ENCODE results near the gene SNRNP35. TPM values are rescaled to one million over a fixed set of nuclear protein-coding genes. Genes with fewer than 3 reads are reported as not detected.

The SNRNP35 gene
- total RNA-seq, 1 donor from 2014 or later: 18.8 TPM

- Mint-ChIP-seq H3K27ac (ENCODE audit: unreplicated experiment) (no peak overlapping the region), H3K4me3 (ENCODE audit: unreplicated experiment) (no peak overlapping the region), H3K36me3 (ENCODE audit: low read depth, unreplicated experiment) (peaks cover 10% of the 10 kb centered on the region), H3K4me1 (ENCODE audit: unreplicated experiment) (peaks cover 7% of the 10 kb centered on the region), H3K27me3 (ENCODE audit: unreplicated experiment) (peaks cover 6% of the 10 kb centered on the region), H3K9me3 (ENCODE audit: unreplicated experiment) (no peaks in the 10 kb centered on the region)
- DNase-seq (ENCODE audit: low spot score): no peak
- no peak for TF ChIP-seq CTCF (IDR thresholded peaks at IDR 0.05; ENCODE audit: unreplicated experiment)
Observed at GRCh38 chr12:123485756-123486155, 27.8 kb downstream of the SNRNP35 start.

- Mint-ChIP-seq H3K27me3 (ENCODE audit: unreplicated experiment) (peaks cover 6% of the 10 kb centered on the region), H3K27ac (ENCODE audit: unreplicated experiment) (no peak overlapping the region), H3K4me3 (ENCODE audit: unreplicated experiment) (no peak overlapping the region), H3K36me3 (ENCODE audit: low read depth, unreplicated experiment) (peaks cover 10% of the 10 kb centered on the region), H3K4me1 (ENCODE audit: unreplicated experiment) (peaks cover 7% of the 10 kb centered on the region), H3K9me3 (ENCODE audit: unreplicated experiment) (no peaks in the 10 kb centered on the region)
- no peak for DNase-seq (ENCODE audit: low spot score)
- no peak for TF ChIP-seq CTCF (IDR thresholded peaks at IDR 0.05; ENCODE audit: unreplicated experiment)
Observed at GRCh38 chr12:123487428-123487827, 29.5 kb downstream of the SNRNP35 start.

- H3K36me3 Mint-ChIP-seq (ENCODE audit: low read depth, unreplicated experiment): peaks cover 15% of the 10 kb centered on the region
- no peak for TF ChIP-seq CTCF (IDR thresholded peaks at IDR 0.05; ENCODE audit: unreplicated experiment)
- no peak overlapping the region for H3K27ac Mint-ChIP-seq (ENCODE audit: unreplicated experiment)
- H3K4me3 Mint-ChIP-seq (ENCODE audit: unreplicated experiment): no peak overlapping the region
- DNase-seq (ENCODE audit: low spot score): no peak
- peaks cover 5% of the 10 kb centered on the region for H3K27me3 Mint-ChIP-seq (ENCODE audit: unreplicated experiment)
- peaks cover 7% of the 10 kb centered on the region for H3K4me1 Mint-ChIP-seq (ENCODE audit: unreplicated experiment)
- H3K9me3 Mint-ChIP-seq (ENCODE audit: unreplicated experiment): no peaks in the 10 kb centered on the region
Observed at GRCh38 chr12:123488539-123489230, 30.7 kb downstream of the SNRNP35 start.

- Mint-ChIP-seq H3K4me1 (ENCODE audit: unreplicated experiment) (peaks cover 2% of the 10 kb centered on the region), H3K4me3 (ENCODE audit: unreplicated experiment) (no peak overlapping the region), H3K36me3 (ENCODE audit: low read depth, unreplicated experiment) (peaks cover 8% of the 10 kb centered on the region), H3K27me3 (ENCODE audit: unreplicated experiment) (peaks cover 2% of the 10 kb centered on the region), H3K27ac (ENCODE audit: unreplicated experiment) (no peak overlapping the region), H3K9me3 (ENCODE audit: unreplicated experiment) (no peaks in the 10 kb centered on the region)
- no peak for TF ChIP-seq CTCF (IDR thresholded peaks at IDR 0.05; ENCODE audit: unreplicated experiment)
- DNase-seq (ENCODE audit: low spot score): no peak
Observed at GRCh38 chr12:123489580-123489979, 31.6 kb downstream of the SNRNP35 start.

- no peak for DNase-seq (ENCODE audit: low spot score)
- H3K27ac Mint-ChIP-seq (ENCODE audit: unreplicated experiment): no peak overlapping the region
- no peak overlapping the region for H3K4me3 Mint-ChIP-seq (ENCODE audit: unreplicated experiment)
- peaks cover 8% of the 10 kb centered on the region for H3K36me3 Mint-ChIP-seq (ENCODE audit: low read depth, unreplicated experiment)
- no peaks in the 10 kb centered on the region for H3K9me3 Mint-ChIP-seq (ENCODE audit: unreplicated experiment)
- H3K4me1 Mint-ChIP-seq (ENCODE audit: unreplicated experiment): no peaks in the 10 kb centered on the region
- no peak for TF ChIP-seq CTCF (IDR thresholded peaks at IDR 0.05; ENCODE audit: unreplicated experiment)
- peaks cover 2% of the 10 kb centered on the region for H3K27me3 Mint-ChIP-seq (ENCODE audit: unreplicated experiment)
Observed at GRCh38 chr12:123490089-123490488, 32.1 kb downstream of the SNRNP35 start.

Data from endothelial cell (in vitro differentiated cells).